Hypothalamus (tissue), 51 donors: ENCODE measurements around the gene HOXC13.

Source experiments
- DNase-seq, 51 donors: peaks; one replicate each; lab custom pipeline; 2025; lab: John Stamatoyannopoulos, UW

HOXC13 gene

GRCh38 chr12:53992377-53992889 is 53.8 kb downstream of the HOXC13 start:
- DNase-seq = no peak

DNA sequence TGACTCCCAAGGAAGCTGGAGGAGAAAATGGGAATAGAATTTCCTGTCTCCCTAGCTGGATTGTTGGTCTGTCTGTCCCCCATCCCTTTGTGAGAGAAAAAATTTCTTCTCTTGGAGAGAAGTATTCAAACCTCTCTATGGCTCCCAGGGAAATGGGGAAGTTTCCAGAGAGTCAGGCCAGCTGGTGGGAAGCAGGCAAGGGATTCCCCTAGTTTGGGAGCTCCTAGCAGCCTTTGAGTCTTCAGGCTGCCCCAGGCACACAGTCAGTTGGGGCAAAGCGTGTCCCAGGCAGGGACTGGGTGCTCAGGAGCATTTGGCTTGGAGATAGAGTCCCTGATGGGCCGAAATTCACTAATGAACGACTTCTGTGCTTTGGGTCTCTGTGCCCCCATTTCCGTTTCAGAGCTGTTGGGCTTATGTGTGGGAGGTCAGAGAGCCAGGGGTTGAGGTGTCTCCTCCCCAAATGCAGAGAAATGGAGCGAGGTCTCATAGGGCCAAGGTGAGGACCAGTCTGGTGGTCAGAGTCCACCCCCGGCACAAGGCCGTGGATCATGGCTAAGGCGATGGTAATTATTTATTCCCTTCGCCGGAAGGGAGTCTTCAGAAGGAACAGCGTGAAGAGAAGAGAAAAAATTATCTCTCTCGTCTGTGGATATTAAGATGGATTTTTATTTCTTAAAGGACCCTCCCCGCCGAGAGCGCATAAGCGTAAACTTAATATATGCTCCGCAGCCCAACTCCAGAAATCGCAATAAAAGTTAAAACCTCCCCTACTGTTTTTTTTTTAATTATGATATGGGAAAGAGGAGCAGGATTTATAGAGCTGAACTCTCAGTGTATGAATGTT is 54.8 kb downstream of the HOXC13 start:
- DNase-seq = no peak

GRCh38 chr12:53994009-53994263 is 55.3 kb downstream of the HOXC13 start:
- DNase-seq = no peak

- no peak for DNase-seq
Measured at GRCh38 chr12:53994264-53995001, 55.8 kb downstream of the HOXC13 start.

DNA sequence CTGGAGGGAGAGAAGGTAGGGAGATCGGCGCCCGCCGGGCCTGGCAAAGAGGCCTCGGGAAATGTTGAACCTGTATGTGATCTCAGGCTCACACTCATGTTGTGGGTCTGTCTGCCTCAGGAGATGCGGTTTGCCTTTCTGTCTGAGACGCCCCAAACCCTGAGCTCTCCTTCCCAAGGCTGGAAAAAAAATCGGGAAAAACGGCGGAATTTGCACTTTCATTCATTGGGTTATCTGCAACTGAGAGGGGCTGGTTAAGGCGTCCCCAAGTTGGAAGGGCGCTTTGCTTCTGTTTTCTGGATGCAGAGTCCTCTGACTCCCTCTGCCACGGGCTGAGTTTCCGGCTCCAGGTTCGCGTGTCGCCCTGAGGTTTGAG is 56.4 kb downstream of the HOXC13 start:
- no peak for DNase-seq

DNA sequence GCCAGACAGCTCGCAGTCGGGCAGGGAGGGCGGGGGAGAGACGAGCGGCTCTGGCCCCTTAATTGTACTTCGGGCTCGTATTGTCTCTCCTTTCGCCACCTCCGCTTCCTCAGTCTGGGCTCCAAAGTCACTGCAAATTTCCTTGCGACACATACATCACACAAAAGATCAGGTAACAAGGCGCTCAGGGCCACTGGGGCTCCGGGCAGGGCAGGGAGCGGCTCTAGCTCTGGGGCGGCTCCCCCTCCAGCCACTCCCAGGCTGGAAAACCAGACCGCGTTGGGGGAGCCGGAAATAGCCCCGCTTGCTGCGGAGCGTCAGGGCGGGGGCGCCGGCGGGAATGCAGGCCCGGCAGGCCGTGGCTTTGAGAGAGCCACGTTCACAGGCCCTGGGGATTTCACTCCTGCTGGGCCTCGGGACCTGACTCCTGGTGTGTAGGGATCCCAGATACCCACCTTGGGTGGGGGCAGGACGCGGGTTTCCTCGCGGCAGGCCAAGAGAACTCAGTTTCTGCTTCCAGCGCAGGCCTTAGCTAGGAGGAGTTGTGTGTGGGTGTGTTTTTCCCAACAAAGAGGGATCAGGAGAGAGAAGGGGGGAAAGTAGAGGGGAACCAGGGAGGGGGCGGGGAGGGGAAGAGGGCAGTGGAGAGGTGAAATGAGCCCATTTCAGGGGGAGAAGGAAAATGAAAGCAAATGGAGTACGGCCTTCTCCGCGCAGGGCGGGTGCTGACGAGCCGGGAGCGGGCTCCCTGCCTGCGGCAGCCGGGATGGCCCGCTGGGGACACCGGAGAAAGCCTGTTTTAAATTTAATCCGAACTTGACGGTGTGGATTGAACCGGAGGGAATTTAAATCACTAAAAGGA is 57.0 kb downstream of the HOXC13 start:
- no peak for DNase-seq
